Chondrocyte (in vitro differentiated cells): ENCODE results near the gene MLLT6. TPM values are rescaled to one million over a fixed set of nuclear protein-coding genes. Genes with fewer than 3 reads are reported as not detected.

Source experiments
- DNase-seq: peaks from one replicate; pipeline ENCODE4 v3.0.0; 2021; ENCODE audit warnings: mixed read lengths, low spot score
- H3K27ac Mint-ChIP-seq: one replicate; pipeline ENCODE4 v1.8.0; 2021; ENCODE audit warnings: mild to moderate bottlenecking, moderate library complexity, mixed read lengths; ENCODE audit not compliant: unreplicated experiment
- H3K27me3 Mint-ChIP-seq: 2 replicates; pipeline ENCODE4 v1.8.0; 2021; ENCODE audit warnings: low read depth, mixed read lengths
- H3K36me3 Mint-ChIP-seq: 2 replicates; pipeline ENCODE4 v1.8.0; 2021; ENCODE audit warnings: low read depth, mixed read lengths
- H3K4me1 Mint-ChIP-seq: 2 replicates; pipeline ENCODE4 v1.8.0; 2021; ENCODE audit warnings: low read depth, mild to moderate bottlenecking, mixed read lengths
- H3K4me3 Mint-ChIP-seq: one replicate; pipeline ENCODE4 v1.8.0; 2021; ENCODE audit warnings: mild to moderate bottlenecking, moderate library complexity, mixed read lengths; ENCODE audit not compliant: unreplicated experiment
- H3K9me3 Mint-ChIP-seq: 2 replicates; pipeline ENCODE4 v1.8.0; 2021; ENCODE audit warnings: low read depth, mixed read lengths
- CTCF ChIP-seq: fragments of 200-600 bp; sonication (generic); IDR thresholded peaks from 2 replicates; pipeline ENCODE4 v1.5.0; 2021; ENCODE audit warnings: antibody characterized with exemption, mild to moderate bottlenecking, moderate library complexity
- total RNA-seq: library from RNA; stranded (reverse); gene quantifications from 3 replicates; pipeline ENCODE4 v1.2.1, GENCODE V29; 2021

MLLT6 gene
- total RNA-seq, 1 donor from 2014 or later = 50.0 TPM

GRCh38 chr17:38685491-38685890, 19.6 kb upstream of the MLLT6 start:
- Mint-ChIP-seq H3K4me3 (no peak overlapping the region), H3K36me3 (no peaks in the 10 kb centered on the region), H3K4me1 (no peaks in the 10 kb centered on the region), H3K27me3 (peaks cover 3% of the 10 kb centered on the region), H3K27ac (no peak overlapping the region), H3K9me3 (no peaks in the 10 kb centered on the region)
- no peak for DNase-seq
- TF ChIP-seq CTCF = no peak

GRCh38 chr17:38687286-38687685, 17.8 kb upstream of the MLLT6 start:
- H3K27ac Mint-ChIP-seq = no peak overlapping the region
- no peaks in the 10 kb centered on the region for H3K9me3 Mint-ChIP-seq
- H3K27me3 Mint-ChIP-seq = peaks cover 3% of the 10 kb centered on the region
- H3K36me3 Mint-ChIP-seq = no peaks in the 10 kb centered on the region
- no peaks in the 10 kb centered on the region for H3K4me1 Mint-ChIP-seq
- TF ChIP-seq CTCF = no peak
- H3K4me3 Mint-ChIP-seq = no peak overlapping the region
- DNase-seq = no peak

- Mint-ChIP-seq H3K27ac (no peak overlapping the region), H3K9me3 (no peaks in the 10 kb centered on the region), H3K36me3 (no peaks in the 10 kb centered on the region), H3K4me1 (no peaks in the 10 kb centered on the region), H3K27me3 (peaks cover 3% of the 10 kb centered on the region), H3K4me3 (no peak overlapping the region)
- no peak for DNase-seq
- TF ChIP-seq CTCF = no peak
Observed at GRCh38 chr17:38690386-38690785, 14.7 kb upstream of the MLLT6 start.

GRCh38 chr17:38691154-38691553, 13.9 kb upstream of the MLLT6 start:
- Mint-ChIP-seq H3K27ac (no peak overlapping the region), H3K9me3 (no peaks in the 10 kb centered on the region), H3K27me3 (no peaks in the 10 kb centered on the region), H3K4me1 (no peaks in the 10 kb centered on the region), H3K4me3 (no peak overlapping the region), H3K36me3 (no peaks in the 10 kb centered on the region)
- no peak for DNase-seq
- no peak for TF ChIP-seq CTCF

GRCh38 chr17:38693700-38694329, 11.3 kb upstream of the MLLT6 start:
- Mint-ChIP-seq H3K27ac (no peak overlapping the region), H3K27me3 (peaks cover 7% of the 10 kb centered on the region), H3K4me1 (no peaks in the 10 kb centered on the region), H3K4me3 (no peak overlapping the region), H3K9me3 (no peaks in the 10 kb centered on the region), H3K36me3 (no peaks in the 10 kb centered on the region)
- DNase-seq = no peak
- TF ChIP-seq CTCF = no peak
